HepG2 (cell line): ENCODE results near the gene LITAFD. TPM values are rescaled to one million over a fixed set of nuclear protein-coding genes. Genes with fewer than 3 reads are reported as not detected.

ENCODE experiments used
- BRD4 ChIP-seq: sonication (generic); formaldehyde crosslinking; IDR thresholded peaks from 2 replicates; pipeline ENCODE4 v1.4.0; 2020; ENCODE audit warnings: missing genetic modification reagents
- FOXO1 ChIP-seq: sonication (generic); formaldehyde crosslinking; IDR thresholded peaks from 2 replicates; pipeline ENCODE4 v1.4.0; 2020; ENCODE audit warnings: missing genetic modification reagents
- MED13 ChIP-seq: sonication (generic); formaldehyde crosslinking; IDR thresholded peaks from 2 replicates; pipeline ENCODE4 v1.5.0; 2020; ENCODE audit warnings: missing genetic modification reagents
- MED8 ChIP-seq: sonication (generic); formaldehyde crosslinking; IDR thresholded peaks from 2 replicates; pipeline ENCODE4 v1.8.1; 2023; ENCODE audit warnings: mild to moderate bottlenecking, missing genetic modification reagents; ENCODE audit not compliant: insufficient replicate concordance
- NFRKB ChIP-seq: fragments of 450-650 bp; IDR thresholded peaks from 2 replicates; pipeline ENCODE4 v1.6.1; 2017
- PAWR ChIP-seq: sonication (generic); formaldehyde crosslinking; IDR thresholded peaks from 2 replicates; pipeline ENCODE4 v1.4.0; 2020; ENCODE audit warnings: missing genetic modification reagents, mild to moderate bottlenecking, borderline replicate concordance
- PRMT3 ChIP-seq: sonication (generic); formaldehyde crosslinking; IDR thresholded peaks from 2 replicates; pipeline ENCODE4 v1.8.1; 2022; ENCODE audit warnings: low read depth, mild to moderate bottlenecking, moderate library complexity, missing genetic modification reagents, borderline replicate concordance
- SALL2 ChIP-seq: sonication (generic); formaldehyde crosslinking; IDR thresholded peaks from 2 replicates; pipeline ENCODE4 v1.8.1; 2023; ENCODE audit warnings: mild to moderate bottlenecking, missing genetic modification reagents, inconsistent platforms
- SIX1 ChIP-seq: sonication (generic); formaldehyde crosslinking; IDR thresholded peaks from 2 replicates; pipeline ENCODE4 v1.4.0; 2020; ENCODE audit warnings: missing genetic modification reagents, borderline replicate concordance
- SNRNP70 ChIP-seq: fragments of 200-400 bp; formaldehyde crosslinking; IDR thresholded peaks from 2 replicates; pipeline ENCODE4 v1.6.1; 2017; ENCODE audit warnings: mild to moderate bottlenecking, low read depth, low read length, moderate library complexity
- TAF1 ChIP-seq: sonication (generic); formaldehyde crosslinking; IDR thresholded peaks from 2 replicates; pipeline ENCODE4 v1.4.0; 2020; ENCODE audit warnings: missing genetic modification reagents
- TARDBP ChIP-seq: sonication (generic); formaldehyde crosslinking; IDR thresholded peaks from 2 replicates; pipeline ENCODE4 v1.8.0; 2022; ENCODE audit warnings: mild to moderate bottlenecking, missing genetic modification reagents
- TEAD3 ChIP-seq: optimal IDR thresholded peaks from 2 replicates; pipeline ENCODE3; 2016; ENCODE audit warnings: borderline replicate concordance
- ZBTB46 ChIP-seq: sonication (generic); formaldehyde crosslinking; IDR thresholded peaks from 2 replicates; pipeline ENCODE4 v1.4.0; 2020; ENCODE audit warnings: mild to moderate bottlenecking, missing genetic modification reagents, borderline replicate concordance
- ZKSCAN8 ChIP-seq: IDR thresholded peaks from 2 replicates; pipeline ENCODE4 v1.6.1; 2016; ENCODE audit warnings: borderline replicate concordance, missing genetic modification reagents, missing compliant biosample characterization
- ZNF232 ChIP-seq: sonication (generic); formaldehyde crosslinking; IDR thresholded peaks from 2 replicates; pipeline ENCODE4 v1.4.0; 2020; ENCODE audit warnings: missing genetic modification reagents, borderline replicate concordance
- ZNF234 ChIP-seq: sonication (generic); formaldehyde crosslinking; conservative IDR thresholded peaks from 2 replicates; pipeline ENCODE4 v1.5.1; 2020; ENCODE audit warnings: mild to moderate bottlenecking, missing genetic modification reagents
- ZNF546 ChIP-seq: sonication (generic); formaldehyde crosslinking; conservative IDR thresholded peaks from 2 replicates; pipeline ENCODE4 v1.8.1; 2023; ENCODE audit warnings: mild to moderate bottlenecking, missing genetic modification reagents
- ZNF652 ChIP-seq: IDR thresholded peaks from 2 replicates; pipeline ENCODE4 v1.6.1; 2016; ENCODE audit warnings: low read depth, borderline replicate concordance
- polyA plus RNA-seq, 8 experiments: library from polyadenylated mRNA; depleted of rRNA in 3 of 8; stranded (reverse) in 7 of 8; unstranded in 1 of 8; fragments of >200 nt; fragmentation: Illumina TruSeq in 4 of 8; extraction: Trizol in 4 of 8; gene quantifications; 2 replicates each; pipeline versions ENCODE4 v1.2.1 to v1.2.3, GENCODE V29; 2011 to 2016; ENCODE audit warnings: low read depth in 4 of 8, missing spikeins in 1 of 8, mixed read lengths in 1 of 8; ENCODE audit not compliant: insufficient read depth in 1 of 8
- total RNA-seq, 5 experiments: library from RNA; depleted of rRNA; stranded (reverse); fragments of >200 nt; fragmentation: Illumina TruSeq; extraction: Trizol; gene quantifications; 2 replicates each; pipeline ENCODE4 v1.2.3, GENCODE V29; 2016; ENCODE audit warnings: low read depth in 1 of 5
- TF ChIP-seq, protein P1 (sequence below): IDR thresholded peaks from 2 replicates; pipeline ENCODE4 v1.6.1; 2018; ENCODE audit warnings: missing genetic modification reagents, mild to moderate bottlenecking, missing compliant biosample characterization
- TF ChIP-seq, protein P2 (sequence below): sonication (generic); formaldehyde crosslinking; IDR thresholded peaks from 2 replicates; pipeline ENCODE4 v1.4.0; 2020; ENCODE audit warnings: missing genetic modification reagents
- TF ChIP-seq, protein P3 (sequence below): sonication (generic); formaldehyde crosslinking; IDR thresholded peaks from 2 replicates; pipeline ENCODE4 v1.4.0; 2020; ENCODE audit warnings: mild to moderate bottlenecking, low read depth, missing genetic modification reagents
- TF ChIP-seq, protein P4 (sequence below): sonication (generic); formaldehyde crosslinking; IDR thresholded peaks from 2 replicates; pipeline ENCODE4 v1.8.0; 2022; ENCODE audit warnings: missing genetic modification reagents, mild to moderate bottlenecking, borderline replicate concordance

The LITAFD gene
- total and polyA plus RNA-seq, 2 of the 13 experiments (the other 11 are each of a cell fraction or from before 2014, with no cell fraction given), result not detected

GRCh38 chr16:8868416-8869211 lies 13.5 kb upstream of the LITAFD start, which contains the start of gene CARHSP1 (continued):
- no peak; the same call in 1 of the 2 replicates for TF ChIP-seq ZNF232 (CRISPR knock-in tag)
- TF ChIP-seq BRD4 (CRISPR knock-in tag), result no peak
- no peak for TF ChIP-seq SNRNP70
- 0 out of 2 replicates have a peak, but pooled peaks have one; percentile 39 for TF ChIP-seq TARDBP (CRISPR knock-in tag)
- TF ChIP-seq NFRKB, result no peak
- TF ChIP-seq ZKSCAN8 (CRISPR knock-in tag), result no peak
- TF ChIP-seq, protein P1, sequence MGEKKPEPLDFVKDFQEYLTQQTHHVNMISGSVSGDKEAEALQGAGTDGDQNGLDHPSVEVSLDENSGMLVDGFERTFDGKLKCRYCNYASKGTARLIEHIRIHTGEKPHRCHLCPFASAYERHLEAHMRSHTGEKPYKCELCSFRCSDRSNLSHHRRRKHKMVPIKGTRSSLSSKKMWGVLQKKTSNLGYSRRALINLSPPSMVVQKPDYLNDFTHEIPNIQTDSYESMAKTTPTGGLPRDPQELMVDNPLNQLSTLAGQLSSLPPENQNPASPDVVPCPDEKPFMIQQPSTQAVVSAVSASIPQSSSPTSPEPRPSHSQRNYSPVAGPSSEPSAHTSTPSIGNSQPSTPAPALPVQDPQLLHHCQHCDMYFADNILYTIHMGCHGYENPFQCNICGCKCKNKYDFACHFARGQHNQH (CRISPR knock-in tag), result no peak; the same call in 1 of the 2 replicates
- TF ChIP-seq, protein P2, sequence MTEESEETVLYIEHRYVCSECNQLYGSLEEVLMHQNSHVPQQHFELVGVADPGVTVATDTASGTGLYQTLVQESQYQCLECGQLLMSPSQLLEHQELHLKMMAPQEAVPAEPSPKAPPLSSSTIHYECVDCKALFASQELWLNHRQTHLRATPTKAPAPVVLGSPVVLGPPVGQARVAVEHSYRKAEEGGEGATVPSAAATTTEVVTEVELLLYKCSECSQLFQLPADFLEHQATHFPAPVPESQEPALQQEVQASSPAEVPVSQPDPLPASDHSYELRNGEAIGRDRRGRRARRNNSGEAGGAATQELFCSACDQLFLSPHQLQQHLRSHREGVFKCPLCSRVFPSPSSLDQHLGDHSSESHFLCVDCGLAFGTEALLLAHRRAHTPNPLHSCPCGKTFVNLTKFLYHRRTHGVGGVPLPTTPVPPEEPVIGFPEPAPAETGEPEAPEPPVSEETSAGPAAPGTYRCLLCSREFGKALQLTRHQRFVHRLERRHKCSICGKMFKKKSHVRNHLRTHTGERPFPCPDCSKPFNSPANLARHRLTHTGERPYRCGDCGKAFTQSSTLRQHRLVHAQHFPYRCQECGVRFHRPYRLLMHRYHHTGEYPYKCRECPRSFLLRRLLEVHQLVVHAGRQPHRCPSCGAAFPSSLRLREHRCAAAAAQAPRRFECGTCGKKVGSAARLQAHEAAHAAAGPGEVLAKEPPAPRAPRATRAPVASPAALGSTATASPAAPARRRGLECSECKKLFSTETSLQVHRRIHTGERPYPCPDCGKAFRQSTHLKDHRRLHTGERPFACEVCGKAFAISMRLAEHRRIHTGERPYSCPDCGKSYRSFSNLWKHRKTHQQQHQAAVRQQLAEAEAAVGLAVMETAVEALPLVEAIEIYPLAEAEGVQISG (CRISPR knock-in tag), result peak; percentile 68
- TF ChIP-seq, protein P3, sequence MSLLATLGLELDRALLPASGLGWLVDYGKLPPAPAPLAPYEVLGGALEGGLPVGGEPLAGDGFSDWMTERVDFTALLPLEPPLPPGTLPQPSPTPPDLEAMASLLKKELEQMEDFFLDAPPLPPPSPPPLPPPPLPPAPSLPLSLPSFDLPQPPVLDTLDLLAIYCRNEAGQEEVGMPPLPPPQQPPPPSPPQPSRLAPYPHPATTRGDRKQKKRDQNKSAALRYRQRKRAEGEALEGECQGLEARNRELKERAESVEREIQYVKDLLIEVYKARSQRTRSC (CRISPR knock-in tag), result no peak
- TF ChIP-seq PAWR, result no peak
- TF ChIP-seq SIX1 (CRISPR knock-in tag), result no peak; the same call in 1 of the 2 replicates
- TF ChIP-seq MED8, result peak; percentile 67
- TF ChIP-seq PRMT3 (CRISPR knock-in tag), result no peak
- TF ChIP-seq TEAD3 (CRISPR knock-in tag), result no peak
- no peak for TF ChIP-seq MED13
- peak; percentile 59; the same call in 1 of the 2 replicates for TF ChIP-seq ZNF546
- TF ChIP-seq TAF1 (CRISPR knock-in tag), result peak; percentile 97
- TF ChIP-seq ZNF234 (CRISPR knock-in tag), result no peak
- no peak for TF ChIP-seq ZBTB46 (CRISPR knock-in tag)
- TF ChIP-seq, protein P4, sequence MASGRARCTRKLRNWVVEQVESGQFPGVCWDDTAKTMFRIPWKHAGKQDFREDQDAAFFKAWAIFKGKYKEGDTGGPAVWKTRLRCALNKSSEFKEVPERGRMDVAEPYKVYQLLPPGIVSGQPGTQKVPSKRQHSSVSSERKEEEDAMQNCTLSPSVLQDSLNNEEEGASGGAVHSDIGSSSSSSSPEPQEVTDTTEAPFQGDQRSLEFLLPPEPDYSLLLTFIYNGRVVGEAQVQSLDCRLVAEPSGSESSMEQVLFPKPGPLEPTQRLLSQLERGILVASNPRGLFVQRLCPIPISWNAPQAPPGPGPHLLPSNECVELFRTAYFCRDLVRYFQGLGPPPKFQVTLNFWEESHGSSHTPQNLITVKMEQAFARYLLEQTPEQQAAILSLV, result peak; percentile 34; the same call in 1 of the 2 replicates
- TF ChIP-seq FOXO1 (CRISPR knock-in tag), result no peak
- peak; percentile 48; the same call in 1 of the 2 replicates for TF ChIP-seq SALL2
- TF ChIP-seq ZNF652 (CRISPR knock-in tag), result no peak
